ENCODE measurements around the gene TMEM147. TPM values are rescaled to one million over a fixed set of nuclear protein-coding genes. Genes with fewer than 3 reads are reported as not detected.

The TMEM147 gene
- polyA plus RNA-seq, 2 of the 4 experiments (the other 2 are of a cell fraction) = 282 to 335 TPM

- POLR2A ChIA-PET = no interaction called here
- peak; percentile 100 for FAIRE-seq
- H3K4me3 ChIP-seq = no peak overlapping the region
- 0 out of 3 replicates have a peak, but pooled peaks cover 6% of the 10 kb centered on the region for H3K4me1 ChIP-seq
- CTCF ChIA-PET = interaction anchor here (0.5 to 6.9 kb wide), 62 partner anchors 7 to 337 kb away, joined by 3 to 80 read pairs (median 5); partner anchors contain the start of genes COX6B1, HAUS5, PMIS2 and PSENEN
- WGBS (ENCODE audit: missing lambda C conversion rate) = 44% methylated on average over 26 of the region's 30 CpGs
- H3K4me2 ChIP-seq = no peak overlapping the region
- H3K27ac ChIP-seq = no peak overlapping the region
- DNase-seq (ENCODE audit: low read depth in 1 of 2, low spot score in 1 of 2) = peak; percentile 86 to 95
- H3K9me3 ChIP-seq = no peaks in the 10 kb centered on the region
- ATAC-seq = peak; percentile 41 to 69
- TF ChIP-seq CBX2 (IDR thresholded peaks at IDR 0.05; ENCODE audit: borderline replicate concordance, low read depth) (no peak), HEYL (CRISPR knock-in tag; IDR thresholded peaks at IDR 0.05) (no peak), CHD4 (IDR thresholded peaks at IDR 0.05; ENCODE audit: borderline replicate concordance) (no peak), TP53 (CRISPR knock-in tag; IDR thresholded peaks at IDR 0.05) (no peak), FOSL2 (IDR thresholded peaks at IDR 0.05) (no peak), FOSL2 (CRISPR knock-in tag; IDR thresholded peaks at IDR 0.05) (no peak), CHD2 (IDR thresholded peaks at IDR 0.05; ENCODE audit: low read length, partially characterized antibody) (no peak), MAFK (IDR thresholded peaks at IDR 0.05; ENCODE audit: partially characterized antibody) (no peak), EHMT2 (IDR thresholded peaks at IDR 0.05; ENCODE audit: low read depth) (no peak), ZNF302 (CRISPR knock-in tag; IDR thresholded peaks at IDR 0.05) (no peak), FOXS1 (CRISPR knock-in tag; IDR thresholded peaks at IDR 0.05) (no peak), NPAS2 (CRISPR knock-in tag; IDR thresholded peaks at IDR 0.05; ENCODE audit: borderline replicate concordance) (peak; percentile 42; the same call in 1 of the 2 replicates), EHF (CRISPR knock-in tag; IDR thresholded peaks at IDR 0.05) (no peak), PHF8 (IDR thresholded peaks at IDR 0.05; ENCODE audit: borderline replicate concordance, low read depth) (no peak), MAZ (IDR thresholded peaks at IDR 0.05; ENCODE audit: borderline replicate concordance, low read depth, low read length) (no peak), CBX8 (IDR thresholded peaks at IDR 0.05) (no peak), JUN (IDR thresholded peaks at IDR 0.05) (no peak), E2F6 (IDR thresholded peaks at IDR 0.05; ENCODE audit: borderline replicate concordance, low read depth) (no peak), HMGXB4 (CRISPR knock-in tag; IDR thresholded peaks at IDR 0.05; ENCODE audit: borderline replicate concordance) (no peak), CTCF (IDR thresholded peaks at IDR 0.05) (peak; percentile 71), PBX3 (IDR thresholded peaks at IDR 0.05) (no peak), FOSB (CRISPR knock-in tag; IDR thresholded peaks at IDR 0.05) (no peak), REST (IDR thresholded peaks at IDR 0.05) (no peak), TFCP2L1 (CRISPR knock-in tag; IDR thresholded peaks at IDR 0.05) (no peak), NR3C1 (IDR thresholded peaks at IDR 0.05) (no peak), GATA3 (IDR thresholded peaks at IDR 0.05; ENCODE audit: borderline replicate concordance) (no peak), ELK1 (IDR thresholded peaks at IDR 0.05; ENCODE audit: low read depth, low read length) (no peak), JUNB (IDR thresholded peaks at IDR 0.05) (no peak), POLR2AphosphoS2 (conservative IDR thresholded peaks at IDR 0.05; ENCODE audit: low read length) (no peak), SREBF2 (IDR thresholded peaks at IDR 0.05) (no peak), ZC3H11A (IDR thresholded peaks at IDR 0.05) (no peak)
Observed at GRCh38 chr19:35555301-35556005, 10.0 kb downstream of the TMEM147 start.
